Kidney tubule cell (primary cell): ENCODE results near the gene COPS8.

ENCODE experiments used
- DNase-seq: peaks from one replicate; pipeline ENCODE4 v3.0.0-alpha.2; 2018; ENCODE audit warnings: low spot score

Gene COPS8

DNA sequence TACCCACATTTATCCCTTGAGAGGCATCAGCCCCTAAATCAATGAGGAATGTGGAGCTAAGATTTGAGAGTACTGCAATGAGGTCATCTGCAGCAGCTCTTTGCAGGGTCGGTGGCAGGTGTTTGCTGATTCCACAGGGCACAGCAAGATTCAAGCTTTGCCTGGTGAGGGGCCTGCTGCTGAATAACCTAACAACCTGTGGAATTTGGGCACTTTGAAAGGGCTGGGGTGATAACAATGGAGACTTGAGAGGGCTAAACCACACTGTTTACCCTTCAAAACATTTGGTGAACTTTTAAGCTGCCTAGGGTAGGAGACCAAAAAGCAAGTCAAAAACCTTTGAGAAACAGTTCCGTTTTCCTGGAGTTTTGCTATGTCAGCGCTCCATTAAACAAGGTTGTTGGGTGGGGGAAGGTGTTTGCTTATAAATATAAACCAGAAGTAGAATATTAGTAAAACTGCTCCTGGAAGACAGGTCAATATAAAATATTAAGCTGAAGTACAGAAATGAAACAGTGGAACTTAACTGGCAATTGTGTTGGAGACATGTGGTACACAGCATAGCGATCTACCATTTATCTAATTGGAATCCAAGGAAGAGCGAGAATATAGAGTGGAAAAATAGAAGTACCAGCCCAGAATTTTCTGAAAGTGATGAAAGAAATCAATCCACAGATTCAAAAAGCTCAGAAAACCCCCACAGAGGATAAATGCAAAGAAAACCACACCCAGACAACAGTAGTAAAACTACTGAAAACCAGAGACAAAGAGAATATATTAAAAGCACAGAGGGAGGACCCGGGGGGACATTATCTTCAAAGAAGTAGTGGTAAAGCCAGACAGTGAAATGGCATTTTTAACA is 15.7 kb downstream of the COPS8 start:
- DNase-seq = no peak

DNA sequence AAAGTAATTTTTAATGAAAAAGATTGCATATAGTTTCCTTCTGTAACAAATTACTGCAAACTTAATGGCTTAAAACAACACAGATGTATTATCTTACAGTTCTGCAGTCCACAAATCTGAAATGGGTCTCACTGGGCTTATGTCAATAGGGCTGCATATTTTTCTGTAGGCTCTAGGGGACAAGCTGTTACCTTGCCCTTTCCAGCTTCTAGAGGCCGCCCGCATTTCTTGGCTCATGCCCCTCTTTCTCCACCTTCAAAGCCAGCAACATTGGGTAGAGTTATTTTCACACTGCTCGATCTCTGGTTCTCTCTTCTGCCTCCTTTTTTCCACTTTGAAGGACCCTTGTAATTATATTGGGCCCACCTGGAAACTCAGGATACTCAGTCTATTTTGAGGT is 16.7 kb downstream of the COPS8 start:
- no peak for DNase-seq

DNA sequence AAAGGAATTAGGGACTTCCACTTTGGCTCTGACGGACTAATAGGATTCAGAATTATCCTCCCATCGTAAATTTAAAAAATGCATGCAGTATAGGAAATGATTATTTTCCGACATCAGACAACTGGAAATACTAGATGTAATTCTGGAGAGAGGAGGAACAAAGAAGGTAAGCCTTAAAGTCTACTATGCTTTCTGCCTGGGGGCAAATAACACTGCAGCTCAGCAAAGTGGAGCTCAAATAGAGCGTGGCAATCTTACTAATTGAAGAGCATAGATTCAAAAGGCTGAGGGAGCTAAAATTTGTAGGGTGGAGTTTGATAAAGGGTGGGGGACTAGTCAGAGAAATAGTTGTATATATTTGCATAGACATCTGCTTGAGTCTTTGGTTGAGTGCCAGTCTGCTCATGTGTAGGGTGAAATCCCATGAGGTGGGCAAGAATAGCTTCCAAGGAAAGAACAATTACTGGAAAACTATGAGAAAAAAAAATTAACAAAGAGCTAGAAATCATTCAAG is 23.8 kb downstream of the COPS8 start:
- DNase-seq = no peak

DNA sequence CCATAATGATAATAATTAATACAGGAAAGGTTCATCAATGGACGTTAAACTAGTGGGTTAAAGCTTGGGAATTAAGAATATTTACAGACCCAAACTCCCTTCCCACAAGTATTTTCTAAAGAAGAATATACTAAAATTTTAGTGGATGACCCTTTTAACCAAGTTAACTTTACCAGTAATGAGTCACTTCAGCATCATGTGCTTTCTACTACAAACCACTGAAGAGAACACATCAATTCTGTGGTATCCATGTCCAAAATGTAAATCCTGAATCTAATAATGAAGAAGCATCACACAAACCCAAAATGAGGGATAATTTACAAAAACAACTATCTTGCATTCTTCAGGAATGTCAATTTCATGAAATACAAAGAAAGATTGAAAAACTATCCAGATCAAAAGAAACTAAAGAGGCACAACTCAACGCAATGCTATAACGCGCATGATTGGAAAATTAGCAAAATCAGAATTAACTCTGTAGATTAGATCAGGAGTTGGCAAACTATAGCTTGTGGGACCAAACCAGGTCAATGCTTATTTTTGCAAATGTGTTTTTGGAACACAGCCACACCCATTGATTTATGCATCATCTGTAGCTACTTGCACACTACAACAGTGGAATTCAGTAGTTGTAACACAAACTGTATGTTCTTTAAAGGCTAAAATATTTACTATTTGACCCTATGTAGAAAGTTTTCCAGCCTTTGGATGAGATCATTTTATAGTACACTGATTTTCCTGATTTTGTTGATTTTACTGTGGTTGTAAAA is 27.5 kb downstream of the COPS8 start:
- DNase-seq = no peak

DNA sequence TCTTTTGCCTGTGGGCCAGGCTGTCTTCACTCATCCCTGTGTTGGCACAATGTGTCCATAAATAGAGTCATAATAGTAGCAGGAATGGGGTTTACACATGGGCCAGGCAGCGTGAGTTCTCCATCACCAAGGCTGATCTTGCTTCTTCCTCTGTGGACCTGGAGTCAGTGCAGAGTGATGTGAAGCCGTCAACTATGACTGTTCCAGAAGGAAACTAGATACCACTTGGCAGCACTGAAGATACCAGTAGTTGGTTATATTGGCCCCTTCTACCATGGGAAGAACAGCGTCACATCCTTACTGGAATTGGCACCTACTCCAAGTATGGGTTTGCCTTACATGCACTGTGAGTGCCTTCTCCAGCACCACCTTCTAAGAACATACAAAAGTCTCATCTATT is 30.2 kb downstream of the COPS8 start:
- no peak for DNase-seq

- no peak for DNase-seq
Measured at GRCh38 chr2:237116431-237116830, 30.7 kb downstream of the COPS8 start.

- DNase-seq = peak; percentile 17
Measured at GRCh38 chr2:237118025-237118424, 32.3 kb downstream of the COPS8 start.

- DNase-seq = no peak
Measured at GRCh38 chr2:237118561-237119155, 33.0 kb downstream of the COPS8 start.

DNA sequence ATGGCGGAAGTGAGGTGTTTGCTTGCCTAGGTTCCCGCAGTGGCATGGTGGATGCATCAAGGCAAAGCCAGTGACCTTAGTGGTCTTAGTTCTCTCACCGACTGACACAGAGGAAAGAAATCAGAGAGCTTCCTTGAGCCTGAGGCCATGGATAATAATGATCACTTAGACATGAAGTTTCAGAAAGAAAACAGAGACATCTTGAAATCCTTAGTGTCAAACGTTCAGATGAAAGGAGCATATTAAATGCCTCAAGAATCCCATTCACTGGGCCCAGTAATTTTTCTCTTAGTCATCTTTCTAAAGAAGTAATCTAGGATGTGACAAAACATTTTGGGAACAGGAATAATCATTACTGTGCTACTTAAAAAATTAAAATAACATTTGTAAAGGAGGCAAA is 35.2 kb downstream of the COPS8 start:
- DNase-seq = no peak

- no peak for DNase-seq
Measured at GRCh38 chr2:237121321-237121720, 35.6 kb downstream of the COPS8 start.

- peak; percentile 72 for DNase-seq
Measured at GRCh38 chr2:237122214-237122666, 36.6 kb downstream of the COPS8 start.

- DNase-seq = no peak
Measured at GRCh38 chr2:237124820-237125219, 39.1 kb downstream of the COPS8 start.

- DNase-seq = no peak
Measured at GRCh38 chr2:237125967-237126366, 40.3 kb downstream of the COPS8 start.

GRCh38 chr2:237126519-237127174 is 41.0 kb downstream of the COPS8 start:
- no peak for DNase-seq

DNA sequence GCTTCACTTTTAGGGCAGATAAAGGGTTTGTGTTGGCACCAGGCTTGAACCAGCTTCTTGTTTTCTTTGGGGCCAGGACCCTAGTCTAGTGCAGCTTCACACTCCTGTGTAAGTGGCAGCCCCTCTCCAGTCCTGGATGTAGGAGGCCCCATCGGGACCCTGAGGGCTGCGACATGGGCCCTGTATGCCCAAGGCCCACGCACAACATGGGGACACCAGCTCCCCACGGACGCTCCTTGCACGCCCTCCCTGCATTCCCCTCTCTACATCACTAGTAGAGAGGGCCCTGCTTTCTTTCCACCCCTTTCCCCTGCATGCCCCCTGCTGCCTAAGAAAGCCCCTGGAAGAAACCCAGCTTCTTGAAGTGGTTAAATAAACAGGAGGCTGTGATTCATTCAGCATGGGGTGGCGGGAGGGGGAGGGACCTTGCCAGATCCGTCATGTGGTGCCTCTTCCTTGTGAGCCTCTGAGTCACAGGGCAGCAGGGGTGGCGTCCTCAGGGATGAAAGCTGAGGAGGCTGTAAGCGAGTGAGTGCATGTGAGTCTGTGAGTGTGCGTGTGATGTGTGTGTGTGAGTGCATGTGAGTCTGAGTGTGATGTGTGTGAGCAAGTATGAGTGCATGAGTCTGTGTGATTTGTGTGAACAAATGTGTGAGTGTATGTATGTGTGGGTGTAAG is 42.5 kb downstream of the COPS8 start:
- DNase-seq = peak; percentile 94

DNA sequence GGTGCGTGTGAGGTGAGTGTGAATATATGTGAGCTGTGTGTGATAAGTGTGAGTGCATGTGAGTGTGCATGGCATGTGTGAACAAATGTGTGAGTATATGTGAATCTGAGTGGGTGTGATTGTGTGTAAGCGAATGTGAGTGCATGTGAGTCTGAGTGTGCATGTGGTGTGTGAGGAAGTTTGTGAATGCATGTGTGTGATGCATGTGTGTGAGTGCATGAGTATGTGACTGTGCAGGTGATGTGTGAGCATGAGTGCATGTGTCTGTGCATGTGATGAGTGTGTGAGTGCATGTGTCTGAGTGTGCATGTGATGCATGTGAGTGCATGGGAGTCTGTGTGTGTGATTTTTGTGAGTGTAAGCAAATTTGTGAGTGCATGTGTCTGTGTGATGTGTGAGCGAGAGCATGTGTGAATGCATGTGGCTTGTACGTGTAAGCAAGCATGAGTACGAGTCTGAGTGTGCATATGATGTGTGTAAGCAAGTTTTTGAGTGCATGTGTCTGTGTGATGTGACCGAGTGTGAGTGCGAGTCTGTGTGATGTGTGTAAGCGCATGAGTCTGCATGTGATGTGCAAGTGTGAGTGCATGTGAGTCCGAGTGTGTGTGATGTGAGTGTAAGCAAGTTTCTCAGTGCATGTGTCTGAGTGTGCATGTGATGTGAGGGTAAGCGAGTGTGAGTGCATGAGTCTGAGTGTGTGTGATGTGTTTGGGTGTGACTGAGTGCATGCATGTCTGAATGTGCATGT is 43.3 kb downstream of the COPS8 start:
- DNase-seq = no peak

- DNase-seq = no peak
Measured at GRCh38 chr2:237129625-237130263, 44.1 kb downstream of the COPS8 start.

- no peak for DNase-seq
Measured at GRCh38 chr2:237130562-237131421, 45.1 kb downstream of the COPS8 start.
